Mesendoderm (in vitro differentiated cells): ENCODE measurements around the gene SLC12A8.

Experiments used
- DNase-seq: peaks from one replicate; pipeline ENCODE4 v3.0.0; 2013
- H2AK5ac ChIP-seq: 2 replicates; pipeline ENCODE4 v1.6.1; 2013; ENCODE audit warnings: low read length, inconsistent platforms
- H2BK120ac ChIP-seq: 2 replicates; pipeline ENCODE4 v1.6.1; 2013; ENCODE audit warnings: low read depth, mild to moderate bottlenecking, low read length, moderate library complexity, mixed read lengths
- H2BK15ac ChIP-seq: replicated peaks from 2 replicates; pipeline ENCODE4 v1.6.1; 2013; ENCODE audit warnings: low read depth, mild to moderate bottlenecking, moderate library complexity
- H2BK5ac ChIP-seq: 2 replicates; pipeline ENCODE4 v1.6.1; 2013; ENCODE audit warnings: low read length, inconsistent platforms
- H3K18ac ChIP-seq: 2 replicates; pipeline ENCODE4 v1.6.1; 2013; ENCODE audit warnings: mild to moderate bottlenecking, low read length, mixed read lengths
- H3K23ac ChIP-seq: one replicate; pipeline ENCODE4 v1.6.1; 2013; ENCODE audit warnings: low read length
- H3K27ac ChIP-seq: 2 replicates; pipeline ENCODE4 v1.5.1; 2013; ENCODE audit warnings: low read depth, mild to moderate bottlenecking, inconsistent platforms, low read length, moderate library complexity
- H3K27me3 ChIP-seq: 2 replicates; pipeline ENCODE4 v1.6.1; 2013; ENCODE audit warnings: low read length, control low read depth, mild to moderate bottlenecking, inconsistent platforms; ENCODE audit not compliant: insufficient read depth, poor library complexity
- H3K36me3 ChIP-seq: 2 replicates; pipeline ENCODE4 v1.6.1; 2013; ENCODE audit warnings: low read length, inconsistent platforms; ENCODE audit not compliant: control insufficient read depth, insufficient read depth
- H3K4ac ChIP-seq: one replicate; pipeline ENCODE4 v1.6.1; 2013; ENCODE audit warnings: low read depth, mild to moderate bottlenecking, low read length, moderate library complexity
- H3K4me1 ChIP-seq: 2 replicates; pipeline ENCODE4 v1.6.1; 2013; ENCODE audit warnings: low read depth, low read length, inconsistent platforms; ENCODE audit not compliant: control insufficient read depth
- H3K4me2 ChIP-seq: 2 replicates; pipeline ENCODE4 v1.6.1; 2013; ENCODE audit warnings: low read length
- H3K4me3 ChIP-seq: 2 replicates; pipeline ENCODE4 v1.5.1; 2013; ENCODE audit warnings: mild to moderate bottlenecking, low read length
- H3K56ac ChIP-seq: one replicate; pipeline ENCODE4 v1.6.1; 2013; ENCODE audit warnings: low read length
- H3K79me1 ChIP-seq: 2 replicates; pipeline ENCODE4 v1.6.1; 2013; ENCODE audit warnings: low read length, inconsistent platforms
- H3K79me2 ChIP-seq: 2 replicates; pipeline ENCODE4 v1.6.1; 2013; ENCODE audit warnings: mild to moderate bottlenecking, low read length; ENCODE audit not compliant: control insufficient read depth, insufficient read depth
- H3K9ac ChIP-seq: 2 replicates; pipeline ENCODE4 v1.6.1; 2013; ENCODE audit warnings: low read length, inconsistent platforms
- H4K5ac ChIP-seq: one replicate; pipeline ENCODE4 v1.6.1; 2013; ENCODE audit warnings: low read length
- H4K8ac ChIP-seq: one replicate; pipeline ENCODE4 v1.6.1; 2013; ENCODE audit warnings: low read depth, mild to moderate bottlenecking, control low read depth, low read length, moderate library complexity
- WGBS: extraction: QIAGEN DNeasy Blood & Tissue Kit; methylation state at CpG from one replicate; pipeline ENCODE4 v1.1.7; 2013; ENCODE audit warnings: low lambda C conversion rate, missing lambda C conversion rate; ENCODE audit not compliant: insufficient coverage; ENCODE audit errors: extremely low coverage; 5-methylcytosine and 5-hydroxymethylcytosine counted together

Gene SLC12A8

DNA sequence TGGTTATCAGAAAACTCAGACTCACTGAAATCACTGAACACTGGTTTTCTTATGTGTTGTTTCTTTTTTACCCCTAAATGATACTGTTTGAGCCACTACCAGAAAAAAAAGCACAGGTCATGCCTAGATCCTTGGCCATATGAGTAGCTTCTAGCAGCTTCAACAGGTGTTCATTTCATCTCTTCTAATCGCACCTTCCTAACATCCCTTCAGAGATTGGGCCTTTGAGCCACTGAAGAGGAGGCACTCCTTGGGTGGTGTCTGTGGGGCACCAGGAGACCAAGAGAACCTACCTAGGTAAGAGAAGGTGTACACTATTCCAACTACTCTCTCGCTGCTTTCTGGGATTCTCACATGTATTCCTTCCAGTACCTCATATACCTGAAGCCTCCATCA lies 159.2 kb downstream of the SLC12A8 start:
- Histone ChIP-seq H3K18ac (peak overlapping the region; percentile 47), H3K27ac (peak overlapping the region; percentile 74), H2AK5ac (no peak overlapping the region), H3K56ac (peak overlapping the region; percentile 69), H3K4ac (no peak overlapping the region), H2BK120ac (no peak overlapping the region), H2BK5ac (no peak overlapping the region), H2BK15ac (no peak overlapping the region), H3K23ac (peak overlapping the region; percentile 51), H4K5ac (no peak overlapping the region), H4K8ac (no peak overlapping the region), H3K79me1 (peaks cover 28% of the 10 kb centered on the region), H3K79me2 (peaks cover 68% of the 10 kb centered on the region), H3K9ac (peak overlapping the region; percentile 28), H3K4me1 (peaks cover 39% of the 10 kb centered on the region), H3K27me3 (no peaks in the 10 kb centered on the region), H3K36me3 (peaks cover 6% of the 10 kb centered on the region), H3K4me2 (peak overlapping the region; percentile 45), H3K4me3 (no peak overlapping the region)
- DNase-seq = no peak
- no CpG with 5 or more reads among the region's 2 CpGs for WGBS

DNA sequence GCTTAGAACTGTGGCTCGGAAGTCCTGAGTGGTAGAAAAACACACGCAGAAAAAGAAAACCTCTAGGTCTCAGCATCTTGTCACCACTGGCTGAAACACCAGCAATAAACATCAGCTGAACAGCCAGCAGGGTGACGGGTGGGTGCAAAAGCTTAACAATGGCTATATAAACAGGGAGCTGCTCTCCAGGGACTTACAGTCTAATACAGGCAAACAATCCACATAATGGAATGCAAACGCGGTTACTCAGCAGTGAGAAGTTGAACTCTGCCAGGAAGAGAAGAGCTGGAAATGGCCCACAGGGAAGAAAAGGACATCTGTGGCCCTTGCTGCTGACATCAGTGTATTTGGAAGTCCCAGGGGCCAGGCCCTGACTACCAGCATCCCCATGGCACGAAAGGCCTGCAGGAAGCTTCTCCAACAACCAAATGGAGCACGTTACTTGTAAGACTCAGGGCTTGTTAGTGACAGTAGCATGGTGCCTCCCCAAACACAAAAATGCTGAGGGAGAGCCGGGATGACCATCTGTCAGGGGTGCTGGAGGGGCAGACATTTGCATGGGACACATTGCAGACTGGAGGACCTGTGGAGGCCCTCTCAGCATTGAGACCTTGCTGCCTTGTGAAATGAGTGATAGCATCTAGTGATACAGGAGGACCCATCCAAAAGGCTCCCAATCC lies 159.8 kb downstream of the SLC12A8 start:
- Histone ChIP-seq H3K27ac (peak overlapping the region; percentile 74), H3K18ac (peak overlapping the region; percentile 47), H4K8ac (no peak overlapping the region), H2BK15ac (no peak overlapping the region), H3K27me3 (no peaks in the 10 kb centered on the region), H3K56ac (peak overlapping the region; percentile 69), H3K4me3 (no peak overlapping the region), H2BK120ac (no peak overlapping the region), H3K79me2 (peaks cover 73% of the 10 kb centered on the region), H2AK5ac (peak overlapping the region; percentile 54), H2BK5ac (peak overlapping the region; percentile 42), H4K5ac (no peak overlapping the region), H3K4ac (no peak overlapping the region), H3K23ac (peak overlapping the region; percentile 52), H3K9ac (peak overlapping the region; percentile 28), H3K4me2 (peak overlapping the region; percentile 45), H3K79me1 (peaks cover 32% of the 10 kb centered on the region), H3K36me3 (peaks cover 8% of the 10 kb centered on the region), H3K4me1 (peaks cover 39% of the 10 kb centered on the region)
- WGBS = no CpG with 5 or more reads among the region's 8 CpGs
- DNase-seq = peak; percentile 65

DNA sequence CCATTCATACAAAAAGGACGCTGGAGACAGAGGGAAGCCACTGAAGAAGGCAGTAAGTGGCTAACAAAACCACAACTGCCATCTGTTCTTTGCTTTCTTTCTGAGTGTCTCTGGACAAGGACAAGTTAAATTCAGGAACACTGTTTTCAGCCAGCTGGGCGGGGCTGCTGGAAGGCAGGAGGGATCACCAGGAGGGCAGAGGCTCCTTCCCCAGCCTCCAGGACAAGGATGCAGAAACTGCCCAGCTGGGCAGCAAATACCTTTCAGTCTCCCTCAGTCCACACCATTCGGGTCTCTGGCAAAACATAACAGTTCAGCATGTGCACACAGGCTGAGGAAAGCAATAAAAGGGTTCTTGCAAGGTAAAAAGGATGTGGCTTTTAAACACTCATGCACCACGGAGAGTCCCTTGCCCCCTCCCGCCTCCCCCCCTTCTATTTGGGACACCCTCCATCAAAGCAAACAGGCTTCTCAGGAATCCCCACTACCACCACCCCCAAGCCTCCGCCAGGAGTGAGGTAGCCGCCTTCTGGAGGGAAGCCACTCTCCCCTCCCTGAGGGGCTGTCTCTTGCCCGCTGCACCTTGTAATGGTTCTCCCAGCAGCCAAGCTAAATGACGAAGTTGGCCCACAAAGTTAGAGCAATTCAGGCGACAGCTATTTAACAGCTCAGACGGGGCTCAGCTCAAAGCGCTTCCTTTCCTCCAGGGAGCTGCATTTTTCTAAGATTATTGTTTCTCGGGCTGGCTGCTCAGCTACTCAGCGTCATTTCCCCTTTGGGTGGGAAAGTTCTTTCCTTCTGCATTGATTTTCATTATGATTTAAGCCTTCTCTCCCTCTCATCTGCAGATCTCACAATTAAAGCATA lies 160.6 kb downstream of the SLC12A8 start:
- no peak overlapping the region for H3K4me3 ChIP-seq
- H3K4me1 ChIP-seq = peaks cover 40% of the 10 kb centered on the region
- H3K27me3 ChIP-seq = no peaks in the 10 kb centered on the region
- H4K8ac ChIP-seq = no peak overlapping the region
- peak; percentile 86 for DNase-seq
- H3K36me3 ChIP-seq = peaks cover 10% of the 10 kb centered on the region
- H3K79me2 ChIP-seq = peaks cover 81% of the 10 kb centered on the region
- peak overlapping the region; percentile 36 for H3K23ac ChIP-seq
- no CpG with 5 or more reads among the region's 14 CpGs for WGBS
- H2AK5ac ChIP-seq = no peak overlapping the region
- H4K5ac ChIP-seq = no peak overlapping the region
- H2BK5ac ChIP-seq = no peak overlapping the region
- peak overlapping the region; percentile 69 for H3K56ac ChIP-seq
- peak overlapping the region; percentile 18 for H3K18ac ChIP-seq
- peak overlapping the region; percentile 45 for H3K4me2 ChIP-seq
- no peak overlapping the region for H2BK15ac ChIP-seq
- peak overlapping the region; percentile 74 for H3K27ac ChIP-seq
- H3K9ac ChIP-seq = peak overlapping the region; percentile 48
- H2BK120ac ChIP-seq = no peak overlapping the region
- H3K4ac ChIP-seq = no peak overlapping the region
- H3K79me1 ChIP-seq = peaks cover 38% of the 10 kb centered on the region

DNA sequence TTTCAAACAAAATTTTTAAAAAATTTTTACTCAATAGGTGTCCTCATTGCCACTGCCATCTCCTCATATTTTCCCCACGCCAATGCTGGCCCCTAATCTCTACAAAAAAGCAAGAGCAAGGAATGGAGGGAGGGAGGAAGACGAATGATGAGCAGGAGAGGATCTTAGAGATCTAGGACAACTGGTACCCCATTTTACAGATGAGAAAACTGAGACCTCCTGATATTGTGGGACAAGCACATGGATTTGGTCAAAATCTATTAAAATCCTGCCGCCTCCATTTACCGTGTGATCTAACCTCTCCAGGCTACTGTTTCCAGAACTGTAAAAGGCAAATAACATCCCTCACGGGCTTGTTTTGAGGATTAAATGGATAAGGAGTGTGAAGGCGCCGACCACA lies 161.3 kb downstream of the SLC12A8 start:
- Histone ChIP-seq H3K9ac (no peak overlapping the region), H3K4me2 (no peak overlapping the region), H4K5ac (no peak overlapping the region), H3K79me2 (peaks cover 88% of the 10 kb centered on the region), H2AK5ac (no peak overlapping the region), H2BK15ac (no peak overlapping the region), H3K27me3 (no peaks in the 10 kb centered on the region), H4K8ac (no peak overlapping the region), H3K56ac (peak overlapping the region; percentile 69), H3K4ac (no peak overlapping the region), H2BK5ac (no peak overlapping the region), H3K36me3 (peaks cover 10% of the 10 kb centered on the region), H2BK120ac (no peak overlapping the region), H3K79me1 (peaks cover 39% of the 10 kb centered on the region), H3K4me3 (no peak overlapping the region), H3K18ac (peak overlapping the region; percentile 18), H3K27ac (peak overlapping the region; percentile 58), H3K4me1 (peaks cover 38% of the 10 kb centered on the region), H3K23ac (no peak overlapping the region)
- no CpG with 5 or more reads among the region's 7 CpGs for WGBS
- DNase-seq = no peak

- no peak overlapping the region for H2BK5ac ChIP-seq
- no peak overlapping the region for H2BK15ac ChIP-seq
- H3K27ac ChIP-seq = no peak overlapping the region
- H3K27me3 ChIP-seq = no peaks in the 10 kb centered on the region
- H3K79me1 ChIP-seq = peaks cover 42% of the 10 kb centered on the region
- no peak overlapping the region for H3K4me3 ChIP-seq
- H3K4me1 ChIP-seq = peaks cover 40% of the 10 kb centered on the region
- H3K9ac ChIP-seq = peak overlapping the region; percentile 6
- no peak overlapping the region for H3K18ac ChIP-seq
- H2BK120ac ChIP-seq = no peak overlapping the region
- H2AK5ac ChIP-seq = peak overlapping the region; percentile 81
- H3K36me3 ChIP-seq = peaks cover 10% of the 10 kb centered on the region
- peaks cover 93% of the 10 kb centered on the region for H3K79me2 ChIP-seq
- DNase-seq = no peak
- no peak overlapping the region for H4K8ac ChIP-seq
- no peak overlapping the region for H4K5ac ChIP-seq
- H3K56ac ChIP-seq = peak overlapping the region; percentile 29
- H3K23ac ChIP-seq = peak overlapping the region; percentile 80
- H3K4ac ChIP-seq = no peak overlapping the region
- no CpG with 5 or more reads among the region's 6 CpGs for WGBS
- no peak overlapping the region for H3K4me2 ChIP-seq
Observed at GRCh38 chr3:125050488-125051090, 162.0 kb downstream of the SLC12A8 start.
